ENCODE data around the gene FAM168A. TPM values are rescaled to one million over a fixed set of nuclear protein-coding genes. Genes with fewer than 3 reads are reported as not detected.

FAM168A gene
- total RNA-seq, 1 experiment from 2014 or later: 21.1 TPM

DNA sequence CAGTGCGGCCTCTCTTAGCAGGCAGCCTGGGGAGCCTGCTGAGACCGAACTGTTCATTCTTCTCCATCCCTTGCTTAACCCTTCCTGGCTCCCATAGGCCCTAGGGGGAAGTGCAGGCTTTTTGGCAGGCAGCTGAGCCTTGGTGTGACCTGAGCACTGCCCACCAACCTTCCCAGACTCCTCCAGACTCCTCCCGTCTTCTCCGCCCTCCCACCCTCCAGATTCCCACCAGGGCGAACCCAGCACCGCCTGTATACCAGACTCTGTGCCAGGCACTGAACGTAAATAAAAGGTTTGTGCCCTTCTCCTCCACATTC lies 213.8 kb downstream of the FAM168A start:
- H3K36me3 Mint-ChIP-seq (ENCODE audit: insufficient read depth in 1 of 3, low read depth in 3 of 3): peaks cover 0 to 2% (median 0%) of the 10 kb centered on the region in 3 experiments; a peak in 1 of 7 replicates
- H3K27me3 Mint-ChIP-seq (ENCODE audit: low read depth): no peaks in the 10 kb centered on the region; the same call in 1 of the 2 replicates
- Histone ChIP-seq H2BK12ac (ENCODE audit: insufficient read length, low read depth, low read length) (no peak overlapping the region), H3K4me1 (ENCODE audit: insufficient read depth, low read length) (no peaks in the 10 kb centered on the region), H4K8ac (replicated peaks; ENCODE audit: insufficient read length, low read depth, low read length) (no peak overlapping the region), H2AK5ac (ENCODE audit: insufficient read length, low read length) (no peak overlapping the region), H3K27ac (ENCODE audit: insufficient read length, low read depth, low read length) (no peak overlapping the region), H3K18ac (ENCODE audit: insufficient read length, low read depth, low read length) (no peak overlapping the region), H3K56ac (ENCODE audit: insufficient read length, low read depth, low read length) (no peak overlapping the region), H3K9ac (ENCODE audit: extremely low read depth, insufficient read length, low read length) (no peak overlapping the region), H3K27me3 (ENCODE audit: insufficient read depth, low read length) (no peaks in the 10 kb centered on the region), H2BK20ac (ENCODE audit: low read depth, low read length, poor library complexity, severe bottlenecking) (no peak overlapping the region), H2BK120ac (ENCODE audit: low read depth, low read length, poor library complexity, severe bottlenecking) (no peak overlapping the region), H2BK5ac (ENCODE audit: insufficient read length, low read length) (no peak overlapping the region), H3K79me2 (ENCODE audit: insufficient read depth, low read length) (no peaks in the 10 kb centered on the region), H2AFZ (ENCODE audit: low read length) (no peak overlapping the region), H3T11ph (ENCODE audit: low read length) (no peak overlapping the region), H4K20me1 (ENCODE audit: control insufficient read depth, insufficient read depth, insufficient read length) (no peaks in the 10 kb centered on the region), H3K23me2 (ENCODE audit: insufficient read length, low read depth, low read length, poor library complexity, severe bottlenecking) (no peaks in the 10 kb centered on the region), H3K23ac (ENCODE audit: insufficient read length, low read depth, low read length) (no peak overlapping the region), H3K4me2 (ENCODE audit: insufficient read depth, insufficient read length, low read length) (no peak overlapping the region), H4K5ac (ENCODE audit: insufficient read length, low read depth, low read length) (no peak overlapping the region), H4K91ac (ENCODE audit: insufficient read length, low read depth, low read length) (no peak overlapping the region), H3K9me3 (ENCODE audit: control insufficient read depth, low read depth, low read length) (no peaks in the 10 kb centered on the region), H3K14ac (ENCODE audit: insufficient read depth, low read length) (no peak overlapping the region), H2BK15ac (ENCODE audit: low read depth, low read length) (no peak overlapping the region), H3K4ac (ENCODE audit: low read depth, low read length) (no peak overlapping the region), H3K79me1 (ENCODE audit: insufficient read depth, low read depth, low read length, poor library complexity, severe bottlenecking) (no peaks in the 10 kb centered on the region)
- no peak for DNase-seq
- H3K4me3 Mint-ChIP-seq: no peak overlapping the region
- no CpG with 5 or more reads among the region's 7 CpGs for WGBS (ENCODE audit: extremely low coverage, insufficient read length, low lambda C conversion rate)
- H3K9me3 Mint-ChIP-seq: no peaks in the 10 kb centered on the region
- no peak overlapping the region for H3K27ac Mint-ChIP-seq
- TF ChIP-seq, protein P1, sequence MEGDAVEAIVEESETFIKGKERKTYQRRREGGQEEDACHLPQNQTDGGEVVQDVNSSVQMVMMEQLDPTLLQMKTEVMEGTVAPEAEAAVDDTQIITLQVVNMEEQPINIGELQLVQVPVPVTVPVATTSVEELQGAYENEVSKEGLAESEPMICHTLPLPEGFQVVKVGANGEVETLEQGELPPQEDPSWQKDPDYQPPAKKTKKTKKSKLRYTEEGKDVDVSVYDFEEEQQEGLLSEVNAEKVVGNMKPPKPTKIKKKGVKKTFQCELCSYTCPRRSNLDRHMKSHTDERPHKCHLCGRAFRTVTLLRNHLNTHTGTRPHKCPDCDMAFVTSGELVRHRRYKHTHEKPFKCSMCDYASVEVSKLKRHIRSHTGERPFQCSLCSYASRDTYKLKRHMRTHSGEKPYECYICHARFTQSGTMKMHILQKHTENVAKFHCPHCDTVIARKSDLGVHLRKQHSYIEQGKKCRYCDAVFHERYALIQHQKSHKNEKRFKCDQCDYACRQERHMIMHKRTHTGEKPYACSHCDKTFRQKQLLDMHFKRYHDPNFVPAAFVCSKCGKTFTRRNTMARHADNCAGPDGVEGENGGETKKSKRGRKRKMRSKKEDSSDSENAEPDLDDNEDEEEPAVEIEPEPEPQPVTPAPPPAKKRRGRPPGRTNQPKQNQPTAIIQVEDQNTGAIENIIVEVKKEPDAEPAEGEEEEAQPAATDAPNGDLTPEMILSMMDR (conservative IDR thresholded peaks at IDR 0.05): no peak
- peaks cover 24 to 41% of the 10 kb centered on the region in 2 experiments for H3K4me1 Mint-ChIP-seq
